ENCODE measurements around the gene SYT7. TPM values are rescaled to one million over a fixed set of nuclear protein-coding genes. Genes with fewer than 3 reads are reported as not detected.
A peak's percentile ranks its signal among the peaks of the same experiment; 100 is the strongest.

The SYT7 gene
- total RNA-seq, 2 experiments from 2014 or later = 0.04 TPM; not detected in 1

DNA sequence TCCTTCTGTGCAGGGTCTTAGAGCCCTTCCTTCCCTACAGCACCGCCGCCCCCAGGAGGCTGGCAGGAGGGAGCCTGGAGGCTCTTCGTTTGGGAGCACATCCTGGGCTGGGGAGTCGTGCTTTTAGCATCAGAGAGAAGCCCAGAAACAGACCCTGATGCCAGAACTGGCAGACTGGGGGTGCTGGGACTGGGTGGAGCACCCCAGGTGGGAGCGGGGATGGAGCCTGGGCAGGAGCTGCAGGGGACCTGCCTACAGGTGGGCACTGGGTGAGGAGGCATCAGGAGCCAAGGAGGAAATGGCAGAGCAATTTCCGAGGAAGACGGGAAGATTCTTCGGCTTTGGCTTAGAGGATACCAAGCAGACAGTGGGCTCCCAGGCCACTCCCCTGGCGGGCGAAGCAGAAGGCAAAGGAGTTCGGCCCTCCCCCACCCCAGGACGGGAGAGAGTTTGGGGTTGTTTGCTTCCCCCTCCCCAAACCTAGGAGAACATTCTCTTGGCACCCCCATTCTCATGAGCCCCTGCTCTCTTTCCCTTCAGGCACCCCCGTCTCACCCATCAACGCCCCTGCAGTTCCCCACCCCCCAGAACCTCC, 1.1 kb downstream of the SYT7 start:
- intact Hi-C loops (cut with DNase I, micrococcal nuclease) = loop anchor here in 1 of 2 experiments (2.0 to 10.0 kb wide), 4 partner anchors 133 to 545 kb away; partner anchors contain the start of genes DDB1, INCENP, TKFC and VPS37C
- ATAC-seq = no peak
- Mint-ChIP-seq H3K27ac (no peak overlapping the region), H3K27me3 (peaks cover 35% of the 10 kb centered on the region), H3K36me3 (ENCODE audit: low read depth) (no peaks in the 10 kb centered on the region), H3K4me3 (peak overlapping the region; percentile 39), H3K4me1 (peaks cover 12% of the 10 kb centered on the region), H3K9me3 (ENCODE audit: low read depth) (no peaks in the 10 kb centered on the region)
- ChIA-PET POLR2A (no interaction called here), CTCF (interaction anchor here (2.1 kb wide), 1 partner anchor 13 kb away, joined by 8 read pairs; no protein-coding TSS in a partner anchor)
- no peak for DNase-seq

DNA sequence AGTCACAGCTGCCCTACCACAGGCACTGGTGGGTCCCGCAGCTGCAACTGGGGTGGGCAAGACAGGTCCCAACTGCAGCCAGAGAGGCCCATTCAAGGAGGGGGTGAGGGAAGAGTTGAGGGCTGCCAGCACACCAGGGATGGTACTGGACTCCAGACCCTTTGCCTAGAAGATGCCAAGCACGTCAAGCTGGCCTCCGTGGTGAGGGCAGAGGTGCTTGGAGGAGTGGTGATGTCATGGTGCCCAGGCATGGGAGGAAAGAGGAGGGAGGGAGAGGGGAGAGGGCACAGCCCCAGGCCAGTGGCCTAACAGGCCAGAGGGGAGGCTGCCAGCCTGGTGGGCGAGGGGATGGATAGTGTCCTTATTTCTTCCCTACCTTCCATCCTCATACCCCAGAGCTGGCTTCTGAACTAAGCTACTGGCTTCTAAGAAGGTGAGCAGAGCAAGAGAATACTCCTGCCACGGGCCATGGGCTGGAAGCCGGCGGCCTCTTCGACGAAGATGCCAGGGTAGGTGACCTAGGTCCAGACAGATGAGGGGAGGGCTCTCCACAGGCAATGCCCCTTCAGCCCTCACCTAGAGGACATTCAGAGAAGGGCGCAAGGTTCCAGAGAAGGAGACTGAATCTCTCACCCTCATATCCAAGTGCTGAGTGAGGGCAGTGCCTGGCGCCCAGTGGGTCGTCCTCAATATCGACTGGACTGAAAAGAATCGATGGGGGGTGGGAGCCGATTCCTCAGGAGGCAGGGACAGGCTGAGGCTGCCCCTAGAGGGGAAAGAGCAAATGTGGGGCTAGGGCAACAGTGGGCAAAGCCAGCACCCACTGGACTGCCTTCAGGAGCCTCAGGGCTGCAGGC, 1.8 kb downstream of the SYT7 start:
- ATAC-seq (no peak), DNase-seq (no peak)
- H3K36me3 Mint-ChIP-seq (ENCODE audit: low read depth) = no peaks in the 10 kb centered on the region
- peaks cover 35% of the 10 kb centered on the region for H3K27me3 Mint-ChIP-seq
- peaks cover 12% of the 10 kb centered on the region for H3K4me1 Mint-ChIP-seq
- peak overlapping the region; percentile 39 for H3K4me3 Mint-ChIP-seq
- no peaks in the 10 kb centered on the region for H3K9me3 Mint-ChIP-seq (ENCODE audit: low read depth)
- no peak overlapping the region for H3K27ac Mint-ChIP-seq
- intact Hi-C loops (cut with DNase I, micrococcal nuclease) = no loop called here
- POLR2A ChIA-PET = no interaction called here
- CTCF ChIA-PET = interaction anchor here (0.6 to 2.1 kb wide), 3 partner anchors 12 to 74 kb away, joined by 3 to 8 read pairs (median 3); no protein-coding TSS in a partner anchor

DNA sequence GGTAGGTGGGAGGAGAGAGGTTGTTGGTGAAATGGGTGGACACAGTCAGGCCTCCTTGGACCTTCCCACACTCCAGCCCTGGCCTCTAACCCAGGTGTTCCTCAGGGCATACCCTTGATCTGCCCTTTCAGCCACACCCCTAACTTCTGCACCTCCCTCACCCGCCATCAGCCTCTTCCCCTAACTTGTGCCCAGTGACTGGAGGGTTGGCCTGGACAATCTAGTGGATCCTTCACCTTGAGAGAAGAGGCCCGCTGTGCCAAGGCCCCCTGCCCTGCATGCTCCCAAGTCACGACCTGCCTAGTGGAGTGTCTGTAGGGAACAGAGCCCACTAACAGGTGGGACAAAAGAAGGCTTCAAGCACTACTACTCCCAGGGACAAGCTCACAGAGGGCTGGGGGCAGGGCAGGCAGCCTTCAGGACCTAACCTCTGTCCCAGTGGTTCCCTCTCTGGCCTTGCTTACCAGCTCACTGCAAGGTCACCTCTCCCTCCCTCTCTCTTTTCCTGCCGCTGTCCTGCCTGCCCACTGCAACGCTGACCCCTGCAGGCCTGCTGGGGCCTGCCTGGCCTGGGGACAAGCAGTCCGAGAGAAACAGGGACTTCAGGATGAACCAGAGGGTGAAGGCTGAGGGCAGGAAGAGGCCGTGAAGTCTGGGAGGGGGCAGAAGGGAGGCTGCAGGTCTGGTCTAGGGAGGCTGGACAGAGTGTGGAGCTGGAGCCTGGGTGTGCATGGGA, 3.3 kb downstream of the SYT7 start:
- no peaks in the 10 kb centered on the region for H3K36me3 Mint-ChIP-seq (ENCODE audit: low read depth)
- no peaks in the 10 kb centered on the region for H3K9me3 Mint-ChIP-seq (ENCODE audit: low read depth)
- H3K4me1 Mint-ChIP-seq = peaks cover 12% of the 10 kb centered on the region
- peaks cover 30% of the 10 kb centered on the region for H3K27me3 Mint-ChIP-seq
- intact Hi-C loops (cut with DNase I, micrococcal nuclease) = no loop called here
- no peak overlapping the region for H3K4me3 Mint-ChIP-seq
- ATAC-seq = no peak
- ChIA-PET CTCF (interaction anchor here (0.5 to 2.1 kb wide), 3 partner anchors 11 to 115 kb away, joined by 4 to 8 read pairs (median 4); no protein-coding TSS in a partner anchor), POLR2A (interaction anchor here (0.7 kb wide), 1 partner anchor 33 kb away, joined by 6 read pairs; no protein-coding TSS in a partner anchor)
- no peak overlapping the region for H3K27ac Mint-ChIP-seq
- DNase-seq = no peak

DNA sequence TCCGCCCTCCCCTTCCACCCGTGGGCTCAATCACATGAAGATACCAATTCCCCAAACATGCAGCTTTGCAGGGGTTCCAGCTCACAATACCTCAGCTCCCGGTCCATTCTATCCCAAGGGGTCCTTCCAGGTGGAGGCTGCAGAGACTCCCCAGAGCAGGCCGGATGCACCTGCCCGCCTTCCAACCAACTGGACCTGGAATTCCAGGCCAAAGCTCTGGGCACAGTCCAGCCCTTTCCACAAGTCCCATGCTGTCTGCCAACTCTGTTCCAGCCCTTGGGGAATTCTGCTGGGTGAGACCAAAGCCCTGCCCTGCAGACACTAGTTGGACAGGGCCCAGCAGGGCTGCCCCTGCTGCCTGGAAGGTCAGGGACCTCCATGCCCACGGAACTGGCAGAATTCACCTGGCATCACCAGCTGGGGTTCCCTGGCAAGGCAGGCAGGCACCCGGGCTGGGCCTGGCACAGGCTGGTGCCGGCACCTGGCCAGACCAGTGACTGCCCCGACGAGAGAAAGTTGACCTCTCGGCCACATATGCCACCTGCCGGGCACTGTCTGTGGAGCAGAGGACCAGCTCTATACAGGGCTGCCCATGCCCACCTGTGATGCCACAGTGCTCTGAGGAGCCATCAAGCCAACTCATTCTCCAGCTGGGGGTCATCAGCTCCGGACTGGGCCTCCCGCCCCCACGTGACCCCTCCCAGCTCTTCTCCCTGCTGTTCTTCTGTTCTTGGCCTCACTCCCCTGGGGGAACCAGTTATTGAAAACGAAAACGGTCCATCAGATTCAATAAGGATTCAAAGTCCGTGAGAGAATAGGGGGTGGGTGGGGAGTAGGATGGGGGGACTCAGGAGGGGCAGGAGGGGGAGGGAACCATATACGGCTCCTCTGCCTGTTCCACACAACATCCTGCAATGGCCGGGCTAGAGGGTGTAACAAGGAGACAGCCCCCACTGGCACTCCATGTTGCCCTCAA, 4.7 kb downstream of the SYT7 start:
- H3K4me3 Mint-ChIP-seq = no peak overlapping the region
- ChIA-PET POLR2A (interaction anchor here (0.5 kb wide), 1 partner anchor 21 kb away, joined by 5 read pairs; no protein-coding TSS in a partner anchor), CTCF (interaction anchor here (0.6 to 1.1 kb wide), 2 partner anchors 12 to 50 kb away, joined by 3 to 4 read pairs; no protein-coding TSS in a partner anchor)
- no peaks in the 10 kb centered on the region for H3K36me3 Mint-ChIP-seq (ENCODE audit: low read depth)
- no peak for ATAC-seq
- H3K27ac Mint-ChIP-seq = no peak overlapping the region
- H3K27me3 Mint-ChIP-seq = peaks cover 20% of the 10 kb centered on the region
- intact Hi-C loops (cut with DNase I, micrococcal nuclease) = no loop called here
- no peak for DNase-seq
- peaks cover 3% of the 10 kb centered on the region for H3K4me1 Mint-ChIP-seq
- H3K9me3 Mint-ChIP-seq (ENCODE audit: low read depth) = no peaks in the 10 kb centered on the region

DNA sequence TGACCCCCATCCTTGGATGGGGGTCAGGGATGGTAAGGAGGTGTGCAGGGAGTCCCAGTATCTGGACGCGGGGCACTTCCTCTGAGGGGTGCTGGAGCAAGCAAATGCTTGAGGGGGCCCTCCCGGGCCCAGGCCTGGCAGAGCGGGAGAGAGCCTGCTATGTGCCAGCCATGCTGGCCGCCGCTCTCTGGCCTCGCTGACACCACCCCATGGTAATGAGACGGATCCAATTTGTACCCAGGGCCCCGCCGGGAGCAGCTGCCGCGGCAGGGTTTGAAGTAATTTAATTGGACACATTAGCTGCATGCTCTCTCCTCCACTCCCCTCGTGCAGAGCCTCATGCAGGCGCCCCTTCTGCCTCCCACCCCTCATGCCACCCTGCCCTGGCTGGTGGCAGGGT, 6.3 kb downstream of the SYT7 start:
- ChIA-PET POLR2A (no interaction called here), CTCF (no interaction called here)
- no peak for DNase-seq
- no peak for ATAC-seq
- no peaks in the 10 kb centered on the region for H3K9me3 Mint-ChIP-seq (ENCODE audit: low read depth)
- intact Hi-C loops (cut with DNase I, micrococcal nuclease) = no loop called here
- H3K27ac Mint-ChIP-seq = no peak overlapping the region
- H3K27me3 Mint-ChIP-seq = peaks cover 24% of the 10 kb centered on the region
- H3K36me3 Mint-ChIP-seq (ENCODE audit: low read depth) = no peaks in the 10 kb centered on the region
- H3K4me1 Mint-ChIP-seq = no peaks in the 10 kb centered on the region
- no peak overlapping the region for H3K4me3 Mint-ChIP-seq

DNA sequence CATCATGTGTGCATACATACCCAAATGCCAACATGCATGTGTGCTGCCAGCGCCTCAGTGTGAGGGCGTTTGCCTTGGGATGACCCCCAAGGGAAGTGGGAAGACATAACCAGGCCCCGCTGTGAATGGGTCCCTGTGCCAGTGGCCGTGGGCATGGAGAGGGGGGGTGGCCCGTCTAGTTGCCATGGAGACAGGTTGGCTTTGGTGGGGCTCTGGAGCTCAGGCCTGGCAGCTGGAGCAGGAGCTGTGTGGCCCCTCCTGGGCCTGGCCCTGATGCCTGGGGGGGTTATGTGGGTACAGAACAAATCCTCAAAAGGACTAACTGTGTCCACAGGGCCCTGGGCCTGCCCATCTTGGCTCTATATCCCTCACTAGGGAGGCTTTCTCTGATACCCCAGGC, 8.0 kb downstream of the SYT7 start:
- Mint-ChIP-seq H3K27me3 (peaks cover 21% of the 10 kb centered on the region), H3K36me3 (ENCODE audit: low read depth) (no peaks in the 10 kb centered on the region), H3K4me1 (no peaks in the 10 kb centered on the region), H3K27ac (no peak overlapping the region), H3K9me3 (ENCODE audit: low read depth) (no peaks in the 10 kb centered on the region), H3K4me3 (no peak overlapping the region)
- ChIA-PET CTCF (interaction anchor here (1.3 kb wide), 1 partner anchor 66 kb away, joined by 3 read pairs; no protein-coding TSS in a partner anchor), POLR2A (no interaction called here)
- DNase-seq (no peak), ATAC-seq (no peak)
- intact Hi-C loops (cut with DNase I, micrococcal nuclease) = no loop called here

DNA sequence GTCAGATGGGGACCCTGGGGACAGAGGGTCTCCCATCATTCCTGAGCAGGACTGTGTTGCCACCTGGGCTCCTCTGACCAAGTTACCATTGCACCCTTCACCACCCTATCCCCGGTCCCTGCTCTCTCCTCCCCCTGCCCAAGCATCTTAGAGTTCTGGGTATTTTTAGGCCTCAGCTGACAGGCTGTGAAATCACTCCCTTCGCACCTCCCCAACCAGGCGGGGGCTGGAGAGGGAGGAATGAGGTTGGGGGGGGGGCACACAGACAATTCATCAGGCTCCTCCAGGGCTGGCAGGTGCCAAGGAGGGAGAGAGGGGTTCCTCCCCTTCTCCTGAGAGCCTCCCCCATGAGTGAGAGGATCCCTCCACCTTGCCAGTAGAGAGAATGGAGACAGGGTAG, 9.0 kb downstream of the SYT7 start:
- Mint-ChIP-seq H3K27ac (no peak overlapping the region), H3K36me3 (ENCODE audit: low read depth) (no peaks in the 10 kb centered on the region), H3K4me3 (no peak overlapping the region), H3K27me3 (peaks cover 26% of the 10 kb centered on the region), H3K4me1 (no peaks in the 10 kb centered on the region), H3K9me3 (ENCODE audit: low read depth) (no peaks in the 10 kb centered on the region)
- POLR2A ChIA-PET = no interaction called here
- CTCF ChIA-PET = no interaction called here
- intact Hi-C loops (cut with DNase I, micrococcal nuclease) = no loop called here
- DNase-seq = no peak
- no peak for ATAC-seq

DNA sequence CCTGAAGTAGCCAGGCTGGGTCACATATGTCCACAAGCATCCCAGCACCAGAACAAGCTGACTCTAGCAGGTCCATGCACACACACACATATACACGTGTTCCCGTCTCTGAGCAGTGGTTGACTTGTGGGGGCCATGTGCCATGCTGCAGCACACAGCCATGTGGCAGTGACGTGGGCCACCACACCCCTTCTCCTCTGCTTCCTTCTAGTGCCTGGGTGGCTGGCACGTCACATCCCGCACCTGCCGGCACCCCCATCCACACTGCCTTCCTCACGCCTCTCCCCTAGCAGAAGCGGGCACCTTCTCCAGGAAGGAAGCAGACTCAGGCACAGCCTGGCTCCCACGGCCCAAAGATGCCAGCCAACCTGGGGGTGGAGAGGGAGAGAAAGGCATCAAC, 9.5 kb downstream of the SYT7 start:
- intact Hi-C loops (cut with DNase I, micrococcal nuclease) = no loop called here
- Mint-ChIP-seq H3K9me3 (ENCODE audit: low read depth) (no peaks in the 10 kb centered on the region), H3K27ac (no peak overlapping the region), H3K4me3 (no peak overlapping the region), H3K4me1 (no peaks in the 10 kb centered on the region), H3K27me3 (peaks cover 26% of the 10 kb centered on the region), H3K36me3 (ENCODE audit: low read depth) (no peaks in the 10 kb centered on the region)
- CTCF ChIA-PET = no interaction called here
- no peak for DNase-seq
- POLR2A ChIA-PET = no interaction called here
- ATAC-seq = no peak

DNA sequence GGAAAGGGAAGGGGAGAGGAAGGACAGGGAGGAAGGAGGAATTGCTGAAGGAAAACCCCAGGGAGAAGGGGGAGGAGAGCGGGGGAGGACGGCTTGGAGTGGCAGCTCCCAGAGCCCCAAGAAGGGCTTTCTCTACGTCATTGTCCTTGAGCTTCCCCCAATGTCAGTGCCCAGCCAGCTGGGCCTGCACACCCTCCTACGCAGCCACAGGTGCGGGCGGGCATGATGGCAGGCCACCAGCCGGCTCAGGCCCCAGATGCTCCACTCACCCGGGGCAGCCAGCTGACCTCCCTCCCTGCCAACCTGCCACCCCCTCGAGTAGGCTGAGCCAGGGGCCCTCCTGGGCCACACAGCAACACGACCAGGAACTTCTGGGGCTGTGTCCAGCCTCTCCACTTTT, 11.2 kb downstream of the SYT7 start:
- Mint-ChIP-seq H3K9me3 (ENCODE audit: low read depth) (no peaks in the 10 kb centered on the region), H3K4me1 (no peaks in the 10 kb centered on the region), H3K27me3 (peaks cover 29% of the 10 kb centered on the region), H3K27ac (no peak overlapping the region), H3K4me3 (no peak overlapping the region), H3K36me3 (ENCODE audit: low read depth) (no peaks in the 10 kb centered on the region)
- intact Hi-C loops (cut with DNase I, micrococcal nuclease) = no loop called here
- CTCF ChIA-PET = no interaction called here
- DNase-seq (no peak), ATAC-seq (no peak)
- POLR2A ChIA-PET = no interaction called here

DNA sequence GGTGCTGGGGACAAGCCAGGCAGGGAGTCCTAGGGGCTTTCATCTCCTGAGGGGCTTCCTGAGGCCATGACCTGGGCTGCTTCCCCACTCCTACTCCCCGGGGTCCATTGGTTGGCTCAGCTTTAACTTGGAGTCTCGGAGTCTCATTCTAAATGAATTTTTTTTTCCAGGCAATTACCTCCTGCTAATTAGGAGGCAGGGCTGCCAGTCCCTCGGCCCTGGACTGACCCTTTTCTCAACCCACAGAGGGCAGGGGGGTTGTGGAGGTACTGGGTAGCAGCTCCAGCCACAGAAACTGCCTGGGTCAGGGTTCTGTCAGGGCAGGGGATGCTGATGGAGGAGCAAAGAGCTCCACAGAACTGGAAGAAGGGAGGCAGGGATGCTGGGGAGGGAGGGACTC, 11.9 kb downstream of the SYT7 start:
- ChIA-PET POLR2A (no interaction called here), CTCF (interaction anchor here (0.6 to 2.6 kb wide), 5 partner anchors 11 to 69 kb away, joined by 3 to 12 read pairs (median 4); no protein-coding TSS in a partner anchor)
- H3K27me3 Mint-ChIP-seq = peaks cover 34% of the 10 kb centered on the region
- H3K9me3 Mint-ChIP-seq (ENCODE audit: low read depth) = no peaks in the 10 kb centered on the region
- ATAC-seq = no peak
- H3K4me3 Mint-ChIP-seq = no peak overlapping the region
- no peak overlapping the region for H3K27ac Mint-ChIP-seq
- H3K4me1 Mint-ChIP-seq = no peaks in the 10 kb centered on the region
- intact Hi-C loops (cut with DNase I, micrococcal nuclease) = no loop called here
- H3K36me3 Mint-ChIP-seq (ENCODE audit: low read depth) = no peaks in the 10 kb centered on the region
- no peak for DNase-seq
